HEK293 (cell line): ENCODE results near the gene GTPBP3.

ENCODE experiments used
- YY1 ChIP-seq: fragments of 450-650 bp; formaldehyde crosslinking; IDR thresholded peaks from 2 replicates; pipeline ENCODE4 v1.5.1; 2018; ENCODE audit warnings: missing biosample characterization, missing genetic modification characterization
- ZNF146 ChIP-seq: fragments of 450-650 bp; formaldehyde crosslinking; IDR thresholded peaks from 2 replicates; pipeline ENCODE4 v1.5.1; 2016; ENCODE audit warnings: missing biosample characterization, missing genetic modification characterization
- ZNF274 ChIP-seq, 2 experiments: fragments of 200-500 bp in 1 of 2; fragments of 450-650 bp in 1 of 2; sonication (Bioruptor generic) in 1 of 2; formaldehyde crosslinking in 1 of 2; IDR thresholded peaks; 2 replicates each; pipeline versions ENCODE4 v1.5.1 to v1.6.1; 2014 to 2016; ENCODE audit warnings: borderline replicate concordance in 1 of 2, inconsistent platforms in 1 of 2, low read length in 1 of 2, missing biosample characterization in 1 of 2, missing genetic modification characterization in 1 of 2

GRCh38 chr19:17337675-17338432 lies 501 bp downstream of the GTPBP3 start:
- TF ChIP-seq ZNF146 (tag by site-specific recombination): no peak
- TF ChIP-seq YY1: no peak
- no peak for TF ChIP-seq ZNF274 (IDR thresholded peaks at IDR 0.05; ENCODE audit: low read length)
- TF ChIP-seq ZNF274 (tag by site-specific recombination; IDR thresholded peaks at IDR 0.05; ENCODE audit: borderline replicate concordance): no peak
